HEK293 (cell line): ENCODE results near the gene WNT16.

Experiments used
- CTCF ChIA-PET: fragments of 350-600 bp; formaldehyde crosslinking; extraction: SDS; loops from one replicate; lab custom pipeline; 2021; ENCODE audit warnings: antibody characterized with exemption; lab: Yijun Ruan, JAX
- POLR2A ChIA-PET: fragments of 300-600 bp; formaldehyde crosslinking; extraction: SDS; loops from one replicate; lab custom pipeline; 2020; ENCODE audit warnings: antibody characterized with exemption, inconsistent platforms; lab: Yijun Ruan, JAX
- H3K27ac ChIP-seq: fragments of 200-500 bp; sonication (Bioruptor generic); 2 replicates; pipeline ENCODE4 v1.5.1; 2014; ENCODE audit warnings: low read depth, low read length, control low read depth, inconsistent platforms; ENCODE audit errors: extremely low read depth
- H3K36me3 ChIP-seq, 2 experiments: fragments of 200-500 bp in 1 of 2; sonication (Bioruptor generic) in 1 of 2; 1 replicate in 1 of 2; 2 replicates in 1 of 2; pipeline ENCODE4 v1.5.1; 2014 to 2017; ENCODE audit warnings: inconsistent platforms in 2 of 2, low read length in 2 of 2; ENCODE audit not compliant: control insufficient read depth in 2 of 2, insufficient read depth in 1 of 2
- H3K4me1 ChIP-seq: fragments of 200-500 bp; sonication (Bioruptor generic); 2 replicates; pipeline ENCODE4 v1.5.1; 2014; ENCODE audit warnings: mild to moderate bottlenecking, low read length, inconsistent platforms; ENCODE audit not compliant: control insufficient read depth, insufficient read depth
- H3K4me3 ChIP-seq: 2 replicates; pipeline ENCODE4 v1.5.1; 2011; ENCODE audit warnings: low read depth, mild to moderate bottlenecking, control low read depth, low read length, moderate library complexity
- H3K9me3 ChIP-seq: fragments of 200-500 bp; sonication (Bioruptor generic); 2 replicates; pipeline ENCODE4 v1.5.1; 2014; ENCODE audit warnings: low read depth, low read length, inconsistent platforms; ENCODE audit not compliant: control insufficient read depth, insufficient read depth
- BCL11A ChIP-seq: fragments of 450-650 bp; formaldehyde crosslinking; IDR thresholded peaks from 2 replicates; pipeline ENCODE4 v1.5.1; 2016; ENCODE audit warnings: low read depth, missing biosample characterization, missing genetic modification characterization
- GFI1B ChIP-seq: fragments of 450-650 bp; formaldehyde crosslinking; IDR thresholded peaks from 2 replicates; pipeline ENCODE4 v1.5.1; 2016; ENCODE audit warnings: missing biosample characterization, missing genetic modification characterization
- GLI2 ChIP-seq: fragments of 450-650 bp; formaldehyde crosslinking; IDR thresholded peaks from 2 replicates; pipeline ENCODE4; 2017; ENCODE audit warnings: missing biosample characterization, missing genetic modification characterization, low read depth, borderline replicate concordance
- HOXA7 ChIP-seq: sonication (generic); formaldehyde crosslinking; IDR thresholded peaks from 2 replicates; pipeline ENCODE4 v1.8.1; 2022; ENCODE audit warnings: missing genetic modification reagents, borderline replicate concordance
- HOXC10 ChIP-seq: sonication (generic); formaldehyde crosslinking; IDR thresholded peaks from 2 replicates; pipeline ENCODE4 v1.8.1; 2023; ENCODE audit warnings: mild to moderate bottlenecking, missing genetic modification reagents
- KLF17 ChIP-seq: fragments of 450-650 bp; formaldehyde crosslinking; IDR thresholded peaks from 2 replicates; pipeline ENCODE4 v1.5.1; 2016; ENCODE audit warnings: missing biosample characterization, missing genetic modification characterization
- MEIS1 ChIP-seq: sonication (generic); formaldehyde crosslinking; IDR thresholded peaks from 2 replicates; pipeline ENCODE4 v1.8.1; 2022; ENCODE audit warnings: missing genetic modification reagents, mild to moderate bottlenecking, borderline replicate concordance
- TCF7L2 ChIP-seq: IDR thresholded peaks from 2 replicates; pipeline ENCODE4 v1.6.1; 2011; ENCODE audit warnings: low read depth, mild to moderate bottlenecking, inconsistent platforms, low read length, moderate library complexity, borderline replicate concordance
- ZBTB20 ChIP-seq: fragments of 450-650 bp; formaldehyde crosslinking; IDR thresholded peaks from 2 replicates; pipeline ENCODE4 v1.5.1; 2016; ENCODE audit warnings: missing biosample characterization, missing genetic modification characterization
- ZEB2 ChIP-seq: fragments of 450-650 bp; formaldehyde crosslinking; IDR thresholded peaks from 2 replicates; pipeline ENCODE4 v1.5.1; 2016; ENCODE audit warnings: missing biosample characterization, missing genetic modification characterization
- ZFP3 ChIP-seq: fragments of 450-650 bp; formaldehyde crosslinking; IDR thresholded peaks from 2 replicates; pipeline ENCODE4 v1.5.1; 2016; ENCODE audit warnings: low read depth, missing biosample characterization, missing genetic modification characterization
- ZFP37 ChIP-seq: fragments of 450-650 bp; formaldehyde crosslinking; IDR thresholded peaks from 2 replicates; pipeline ENCODE4 v1.5.1; 2016; ENCODE audit warnings: missing biosample characterization, missing genetic modification characterization
- ZFP41 ChIP-seq: fragments of 450-650 bp; formaldehyde crosslinking; IDR thresholded peaks from 2 replicates; pipeline ENCODE4 v1.5.1; 2016; ENCODE audit warnings: missing biosample characterization, missing genetic modification characterization, borderline replicate concordance
- ZNF112 ChIP-seq: fragments of 450-650 bp; formaldehyde crosslinking; IDR thresholded peaks from 2 replicates; pipeline ENCODE4 v1.5.0; 2017; ENCODE audit warnings: missing biosample characterization, missing genetic modification characterization
- ZNF18 ChIP-seq: fragments of 450-650 bp; formaldehyde crosslinking; IDR thresholded peaks from 2 replicates; pipeline ENCODE4 v1.5.1; 2016; ENCODE audit warnings: missing biosample characterization, missing genetic modification characterization
- ZNF19 ChIP-seq: fragments of 450-650 bp; formaldehyde crosslinking; IDR thresholded peaks from 2 replicates; pipeline ENCODE4; 2016; ENCODE audit warnings: missing biosample characterization, missing genetic modification characterization, low read depth
- ZNF2 ChIP-seq: fragments of 450-650 bp; formaldehyde crosslinking; IDR thresholded peaks from 2 replicates; pipeline ENCODE4 v1.5.1; 2016; ENCODE audit warnings: missing biosample characterization, missing genetic modification characterization
- ZNF211 ChIP-seq: fragments of 450-650 bp; formaldehyde crosslinking; IDR thresholded peaks from 2 replicates; pipeline ENCODE4 v1.5.1; 2016; ENCODE audit warnings: low read depth, missing biosample characterization, missing genetic modification characterization
- ZNF274 ChIP-seq, 2 experiments: fragments of 200-500 bp in 1 of 2; fragments of 450-650 bp in 1 of 2; sonication (Bioruptor generic) in 1 of 2; formaldehyde crosslinking in 1 of 2; IDR thresholded peaks; 2 replicates each; pipeline versions ENCODE4 v1.5.1 to v1.6.1; 2014 to 2016; ENCODE audit warnings: borderline replicate concordance in 1 of 2, inconsistent platforms in 1 of 2, low read length in 1 of 2, missing biosample characterization in 1 of 2, missing genetic modification characterization in 1 of 2
- ZNF324 ChIP-seq: fragments of 450-650 bp; formaldehyde crosslinking; IDR thresholded peaks from 2 replicates; pipeline ENCODE4 v1.5.1; 2016; ENCODE audit warnings: missing biosample characterization, missing genetic modification characterization
- ZNF366 ChIP-seq: fragments of 450-650 bp; formaldehyde crosslinking; conservative IDR thresholded peaks from 2 replicates; pipeline ENCODE4 v1.5.1; 2016; ENCODE audit warnings: missing biosample characterization, missing genetic modification characterization
- ZNF37A ChIP-seq: fragments of 450-650 bp; IDR thresholded peaks from 2 replicates; pipeline ENCODE4 v1.5.1; 2018; ENCODE audit warnings: missing biosample characterization, missing genetic modification characterization
- ZNF404 ChIP-seq: fragments of 450-650 bp; formaldehyde crosslinking; IDR thresholded peaks from 2 replicates; pipeline ENCODE4 v1.5.1; 2017; ENCODE audit warnings: missing biosample characterization, missing genetic modification characterization
- ZNF423 ChIP-seq: fragments of 450-650 bp; formaldehyde crosslinking; IDR thresholded peaks from 2 replicates; pipeline ENCODE4 v1.5.1; 2016; ENCODE audit warnings: missing biosample characterization, missing genetic modification characterization
- ZNF433 ChIP-seq: fragments of 450-650 bp; formaldehyde crosslinking; IDR thresholded peaks from 2 replicates; pipeline ENCODE4 v1.5.1; 2016; ENCODE audit warnings: missing biosample characterization, missing genetic modification characterization, low read depth
- ZNF48 ChIP-seq: fragments of 450-650 bp; formaldehyde crosslinking; IDR thresholded peaks from 2 replicates; pipeline ENCODE4 v1.5.1; 2016; ENCODE audit warnings: missing biosample characterization, missing genetic modification characterization
- ZNF501 ChIP-seq: fragments of 450-650 bp; formaldehyde crosslinking; IDR thresholded peaks from 2 replicates; pipeline ENCODE4 v1.5.1; 2016; ENCODE audit warnings: missing biosample characterization, missing genetic modification characterization
- ZNF510 ChIP-seq: fragments of 450-650 bp; formaldehyde crosslinking; IDR thresholded peaks from 2 replicates; pipeline ENCODE4 v1.5.1; 2018; ENCODE audit warnings: mild to moderate bottlenecking, missing genetic modification characterization, missing biosample characterization; ENCODE audit not compliant: insufficient replicate concordance
- ZNF530 ChIP-seq: fragments of 450-650 bp; formaldehyde crosslinking; IDR thresholded peaks from 2 replicates; pipeline ENCODE4 v1.5.1; 2016; ENCODE audit warnings: low read depth, missing biosample characterization, missing genetic modification characterization
- ZNF549 ChIP-seq: fragments of 450-650 bp; IDR thresholded peaks from 2 replicates; pipeline ENCODE4 v1.5.1; 2018; ENCODE audit warnings: missing biosample characterization, missing genetic modification characterization, mild to moderate bottlenecking, inconsistent platforms, moderate library complexity
- ZNF645 ChIP-seq: fragments of 450-650 bp; formaldehyde crosslinking; IDR thresholded peaks from 2 replicates; pipeline ENCODE4; 2016; ENCODE audit warnings: missing biosample characterization, missing genetic modification characterization
- ZNF747 ChIP-seq: fragments of 450-650 bp; formaldehyde crosslinking; IDR thresholded peaks from 2 replicates; pipeline ENCODE4 v1.5.1; 2016; ENCODE audit warnings: missing biosample characterization, missing genetic modification characterization
- ZNF776 ChIP-seq: fragments of 450-650 bp; formaldehyde crosslinking; IDR thresholded peaks from 2 replicates; pipeline ENCODE4 v1.5.0; 2017; ENCODE audit warnings: missing biosample characterization, missing genetic modification characterization, borderline replicate concordance
- ZSCAN23 ChIP-seq: fragments of 450-650 bp; formaldehyde crosslinking; IDR thresholded peaks from 2 replicates; pipeline ENCODE4 v1.5.1; 2016; ENCODE audit warnings: missing biosample characterization, missing genetic modification characterization
- ZSCAN30 ChIP-seq: fragments of 450-650 bp; IDR thresholded peaks from 2 replicates; pipeline ENCODE4 v1.5.1; 2018; ENCODE audit warnings: missing biosample characterization, mild to moderate bottlenecking, missing genetic modification characterization, moderate library complexity

The WNT16 gene

GRCh38 chr7:121372376-121373010 is 43.7 kb downstream of the WNT16 start:
- TF ChIP-seq ZNF747 (tag by site-specific recombination) (no peak), KLF17 (tag by site-specific recombination) (no peak), TCF7L2 (no peak), ZSCAN30 (no peak), ZNF211 (no peak), BCL11A (tag by site-specific recombination) (no peak), ZNF112 (tag by site-specific recombination) (no peak), ZFP37 (tag by site-specific recombination) (no peak), ZNF510 (tag by site-specific recombination) (no peak), ZNF776 (tag by site-specific recombination) (no peak)
- Histone ChIP-seq H3K4me1 (no peaks in the 10 kb centered on the region), H3K9me3 (no peaks in the 10 kb centered on the region), H3K36me3 (peaks cover 4 to 27% of the 10 kb centered on the region in 2 experiments; a peak in 2 of 3 replicates), H3K27ac (no peak overlapping the region), H3K4me3 (no peak overlapping the region)
- ChIA-PET POLR2A (interaction anchor here (0.8 kb wide), 1 partner anchor 24 kb away, joined by 3 read pairs; the partner anchor contains the start of gene FAM3C), CTCF (interaction anchor here (0.7 to 1.1 kb wide), 4 partner anchors 16 to 229 kb away, joined by 3 to 4 read pairs (median 3); no protein-coding TSS in a partner anchor)

- H3K27ac ChIP-seq = no peak overlapping the region
- POLR2A ChIA-PET = interaction anchor here (0.8 kb wide), 1 partner anchor 23 kb away, joined by 3 read pairs; the partner anchor contains the start of gene FAM3C
- peaks cover 3 to 32% of the 10 kb centered on the region in 2 experiments for H3K36me3 ChIP-seq
Observed at GRCh38 chr7:121373177-121373576, 44.4 kb downstream of the WNT16 start.

GRCh38 chr7:121376979-121377378 is 48.2 kb downstream of the WNT16 start:
- Histone ChIP-seq H3K27ac (no peak overlapping the region), H3K4me1 (no peaks in the 10 kb centered on the region), H3K4me3 (no peak overlapping the region), H3K36me3 (peaks cover 6 to 37% of the 10 kb centered on the region in 2 experiments), H3K9me3 (no peaks in the 10 kb centered on the region)
- ChIA-PET CTCF (interaction anchor here (0.6 kb wide), 1 partner anchor 251 kb away, joined by 4 read pairs; no protein-coding TSS in a partner anchor), POLR2A (no interaction called here)
- no peak for TF ChIP-seq GLI2 (tag by site-specific recombination)
- TF ChIP-seq ZFP3 (tag by site-specific recombination) = no peak
- no peak for TF ChIP-seq ZFP41 (tag by site-specific recombination)
- no peak for TF ChIP-seq ZBTB20 (tag by site-specific recombination)
- no peak for TF ChIP-seq ZSCAN23 (tag by site-specific recombination)
- no peak for TF ChIP-seq ZNF549 (tag by site-specific recombination)
- TF ChIP-seq ZNF48 = no peak
- no peak for TF ChIP-seq ZNF645 (tag by site-specific recombination)
- TF ChIP-seq ZNF501 (tag by site-specific recombination) = no peak

More at GRCh38 chr7:121373177-121373576, 44.4 kb downstream of the WNT16 start:
- CTCF ChIA-PET = interaction anchor here (0.7 to 1.1 kb wide), 3 partner anchors 17 to 175 kb away, joined by 3 to 4 read pairs (median 3); no protein-coding TSS in a partner anchor
- TF ChIP-seq ZEB2 (tag by site-specific recombination) (no peak), ZNF112 (tag by site-specific recombination) (no peak), ZNF2 (tag by site-specific recombination) (no peak), ZNF530 (tag by site-specific recombination) (no peak), ZNF324 (tag by site-specific recombination) (no peak), HOXC10 (CRISPR knock-in tag) (no peak), ZNF19 (tag by site-specific recombination) (no peak), ZNF423 (no peak), ZNF366 (no peak), MEIS1 (CRISPR knock-in tag) (no peak), ZNF433 (no peak), ZNF274 (IDR thresholded peaks at IDR 0.05; ENCODE audit: low read length) (no peak), ZNF274 (tag by site-specific recombination; IDR thresholded peaks at IDR 0.05; ENCODE audit: borderline replicate concordance) (no peak), ZNF37A (tag by site-specific recombination) (no peak), HOXA7 (no peak), ZNF18 (tag by site-specific recombination) (no peak), BCL11A (tag by site-specific recombination) (no peak), ZNF404 (tag by site-specific recombination) (no peak), GFI1B (tag by site-specific recombination) (no peak)
- Histone ChIP-seq H3K4me3 (no peak overlapping the region), H3K4me1 (no peaks in the 10 kb centered on the region), H3K9me3 (no peaks in the 10 kb centered on the region)
